HG03354 (cell line): ENCODE results near the gene PRKCZ.

ENCODE experiments used
- ATAC-seq: cut with Tn5 transposase; IDR thresholded peaks from one replicate; pipeline ENCODE4 v1.9.1; 2021; ENCODE audit warnings: mild to moderate bottlenecking; ENCODE audit not compliant: unreplicated experiment, poor library complexity, severe bottlenecking

The PRKCZ gene

DNA sequence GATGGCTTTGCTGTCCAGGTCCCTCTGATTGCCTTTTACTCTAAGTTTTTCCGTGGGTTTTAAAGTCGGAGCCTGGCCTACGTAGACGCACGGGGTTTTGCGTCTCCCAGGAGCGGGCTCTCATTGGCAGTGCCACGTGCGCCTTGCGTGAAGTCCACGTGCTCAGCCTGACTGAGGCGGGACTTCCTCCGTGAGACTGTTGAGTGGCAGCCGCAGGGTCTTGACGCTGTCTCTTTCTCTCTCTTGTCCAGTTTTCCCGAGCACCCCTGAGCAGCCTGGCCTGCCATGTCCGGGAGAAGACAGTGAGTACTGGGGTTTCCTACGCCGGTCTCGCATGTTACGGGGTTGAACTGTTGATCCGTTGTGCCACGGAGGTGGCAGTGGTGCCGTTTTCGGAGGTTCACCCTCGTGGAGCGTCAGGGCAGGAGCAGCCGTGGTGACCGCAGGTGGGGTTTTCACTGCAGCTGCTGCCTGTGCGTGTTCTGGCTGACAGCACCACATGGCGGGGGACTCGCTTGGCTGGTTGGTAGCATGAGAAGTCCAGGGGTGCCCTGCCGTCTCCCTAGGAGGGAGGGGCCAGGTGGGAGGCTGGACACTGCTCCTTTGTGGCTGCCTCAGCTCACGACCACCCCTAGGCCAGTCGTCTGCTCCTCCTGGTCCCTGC, 9.2 kb downstream of the PRKCZ start:
- ATAC-seq = no peak

DNA sequence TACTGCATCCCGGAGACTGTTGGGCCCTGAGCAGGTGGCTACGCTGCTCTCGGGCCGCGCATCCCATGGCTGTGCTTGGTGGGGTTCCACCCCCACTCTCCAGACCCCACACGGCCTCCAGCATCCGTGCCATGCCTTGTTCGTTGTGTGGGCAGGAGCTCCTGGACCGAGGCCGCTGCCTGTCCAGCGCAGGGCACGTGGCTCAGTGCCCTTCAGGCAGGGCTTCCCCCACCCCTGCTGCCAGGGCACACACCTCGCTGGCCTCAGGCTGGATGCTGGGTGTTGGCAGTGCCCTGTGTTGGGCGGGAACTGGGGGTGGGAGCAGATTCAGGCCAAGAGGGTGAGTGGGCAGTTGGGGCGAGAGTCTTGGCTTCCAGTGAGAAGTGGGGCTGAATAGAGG, 9.9 kb downstream of the PRKCZ start:
- ATAC-seq = no peak

DNA sequence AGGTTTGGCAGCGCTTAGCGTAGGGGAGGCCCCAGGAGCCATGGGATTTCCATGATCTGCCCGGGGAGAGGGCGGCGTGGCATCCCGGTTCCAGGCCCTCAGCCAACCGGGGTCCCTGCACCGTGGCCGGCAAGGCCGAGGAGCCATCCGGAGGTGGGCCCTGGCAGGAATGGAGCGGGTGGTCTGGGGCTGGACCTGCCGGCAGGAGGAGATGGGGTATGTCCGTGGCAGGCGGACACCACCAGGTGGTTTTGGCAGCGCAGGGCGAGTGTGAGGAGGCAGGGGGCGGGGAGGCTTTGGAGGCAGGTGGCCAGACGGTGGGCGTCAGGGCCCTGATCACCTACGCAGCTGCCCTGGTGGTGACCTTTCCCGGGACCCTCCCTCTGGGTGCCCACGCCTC, 10.3 kb downstream of the PRKCZ start:
- no peak for ATAC-seq

DNA sequence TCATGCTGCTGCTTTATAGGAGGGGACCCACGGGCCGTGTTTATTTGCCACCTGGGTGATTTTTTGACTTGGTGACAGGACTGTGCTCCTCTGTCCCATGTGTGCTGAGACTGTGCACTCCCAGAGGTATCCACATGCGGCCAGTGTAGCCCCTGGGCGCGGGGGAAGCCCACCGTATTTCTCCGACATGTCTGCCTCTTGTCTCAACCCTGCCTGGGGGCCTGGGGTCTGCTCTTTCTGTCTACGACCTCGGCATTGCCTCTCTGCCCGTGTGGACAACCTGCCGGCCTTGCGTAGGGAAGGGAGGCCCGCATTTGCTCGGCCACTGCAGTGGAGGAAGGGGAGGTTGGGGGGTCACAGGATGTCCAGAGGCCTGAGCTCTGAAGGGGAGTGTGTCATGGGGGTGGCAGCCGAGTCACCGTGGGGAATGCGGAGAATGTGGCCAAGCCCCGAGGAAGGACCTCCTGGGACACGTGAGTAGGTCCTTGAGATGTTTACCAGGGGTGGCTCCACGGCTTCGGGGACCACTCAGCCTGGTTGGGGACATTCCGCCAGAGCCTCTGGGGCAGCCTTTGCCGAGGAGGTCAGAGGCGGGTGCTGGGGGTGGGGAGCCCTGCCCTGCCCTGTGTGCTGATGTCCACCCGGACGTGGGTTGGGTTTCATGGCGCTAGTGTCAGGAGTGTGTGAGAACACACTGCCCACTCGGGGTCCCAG, 11.0 kb downstream of the PRKCZ start:
- ATAC-seq = no peak

DNA sequence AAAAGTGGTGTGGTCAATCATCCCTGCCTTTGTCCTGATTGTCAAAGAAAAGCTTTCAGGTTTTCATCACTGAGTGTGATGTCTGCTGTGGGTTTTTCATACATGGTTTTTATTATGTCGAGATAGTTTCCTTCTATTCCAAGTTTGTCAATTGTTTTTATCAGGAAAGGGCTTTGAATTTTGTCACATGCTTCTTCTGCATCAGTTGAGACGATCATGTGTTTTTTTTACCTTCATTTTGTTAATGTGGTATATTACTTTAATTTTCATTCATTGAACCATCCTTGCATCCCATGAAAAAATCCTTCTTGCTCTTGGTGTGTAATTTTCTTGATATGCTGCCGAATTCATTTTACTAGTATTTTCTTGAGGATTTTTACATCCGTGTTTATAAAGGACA, 15.5 kb downstream of the PRKCZ start:
- ATAC-seq = no peak

DNA sequence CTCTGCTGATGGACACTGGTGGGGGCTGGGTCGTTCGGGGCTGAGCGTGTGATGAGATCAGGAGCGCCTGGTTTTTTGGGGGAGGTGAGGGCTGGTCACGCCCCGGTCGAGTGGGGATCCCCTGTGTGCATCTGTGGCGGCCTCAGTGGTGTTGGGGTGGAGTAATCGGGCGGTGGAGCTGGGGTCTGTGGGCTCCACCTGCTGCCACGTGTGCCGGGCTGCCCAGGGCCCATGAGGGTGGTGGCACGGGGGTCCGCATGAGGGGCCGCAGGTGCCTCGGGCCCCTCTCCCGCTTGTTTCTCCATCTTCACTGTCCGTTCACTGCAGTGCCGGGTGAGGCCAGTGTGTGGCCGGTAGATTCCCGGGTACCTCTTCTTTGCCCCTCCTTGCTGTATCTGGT, 17.2 kb downstream of the PRKCZ start:
- ATAC-seq = no peak

DNA sequence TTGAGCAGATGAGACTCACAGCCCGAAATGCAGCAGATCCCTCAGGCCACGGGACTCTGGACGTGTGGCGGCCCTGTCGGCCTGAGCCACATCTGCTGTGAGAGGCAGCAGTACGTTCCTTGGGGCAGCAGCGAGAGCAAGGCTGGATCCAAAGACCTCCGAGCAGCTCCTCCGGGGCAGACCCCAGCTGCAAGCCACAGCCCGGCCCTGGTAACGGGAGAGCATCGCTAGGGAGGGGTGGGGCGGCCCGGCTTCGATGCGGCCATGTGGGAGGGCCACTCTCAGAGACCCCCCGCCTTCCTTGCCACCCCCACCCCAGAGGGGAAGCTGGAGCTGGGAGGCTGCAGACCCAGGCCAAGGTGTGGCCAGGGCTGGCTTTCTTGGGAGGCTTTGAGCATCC, 17.8 kb downstream of the PRKCZ start:
- ATAC-seq = no peak

DNA sequence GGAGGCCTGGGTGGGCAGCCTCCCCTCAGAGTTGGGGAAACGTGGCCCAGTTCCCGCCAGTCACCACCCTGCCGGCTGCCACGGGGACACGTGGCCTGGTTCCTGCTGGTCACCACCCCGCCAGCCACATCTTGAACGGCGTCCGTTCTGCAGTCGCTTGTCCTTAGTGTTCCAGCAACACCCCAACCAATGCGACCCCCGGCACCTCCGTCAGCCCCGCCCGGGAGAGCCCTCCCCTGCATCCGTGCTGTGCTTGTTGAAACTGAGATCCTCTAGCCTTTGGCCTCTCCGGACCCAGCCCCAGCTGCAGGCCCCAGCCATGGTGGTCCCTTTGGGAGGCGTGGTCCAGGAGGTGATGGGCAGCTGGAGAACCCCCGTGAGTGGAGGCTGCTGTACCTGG, 18.7 kb downstream of the PRKCZ start:
- no peak for ATAC-seq

DNA sequence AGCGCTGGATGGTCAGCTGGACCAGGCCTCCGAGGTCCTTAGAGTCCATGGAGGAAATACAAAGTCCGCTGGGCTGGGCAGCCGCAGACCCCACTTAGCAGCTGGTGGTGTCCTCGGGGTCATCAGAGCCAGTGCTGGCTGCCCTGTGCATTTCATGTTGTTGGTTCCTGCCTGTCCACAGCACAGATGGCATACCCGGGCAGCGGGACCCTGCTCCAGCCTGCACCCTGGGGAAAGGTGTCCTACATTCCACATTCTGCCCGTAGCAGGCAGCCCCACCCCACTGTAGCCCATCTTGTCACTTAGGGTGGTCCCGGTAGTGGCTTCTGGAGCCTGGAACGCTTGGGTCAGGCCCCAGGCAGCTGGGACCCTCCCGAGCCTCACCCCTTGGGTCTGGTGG, 19.8 kb downstream of the PRKCZ start:
- no peak for ATAC-seq

DNA sequence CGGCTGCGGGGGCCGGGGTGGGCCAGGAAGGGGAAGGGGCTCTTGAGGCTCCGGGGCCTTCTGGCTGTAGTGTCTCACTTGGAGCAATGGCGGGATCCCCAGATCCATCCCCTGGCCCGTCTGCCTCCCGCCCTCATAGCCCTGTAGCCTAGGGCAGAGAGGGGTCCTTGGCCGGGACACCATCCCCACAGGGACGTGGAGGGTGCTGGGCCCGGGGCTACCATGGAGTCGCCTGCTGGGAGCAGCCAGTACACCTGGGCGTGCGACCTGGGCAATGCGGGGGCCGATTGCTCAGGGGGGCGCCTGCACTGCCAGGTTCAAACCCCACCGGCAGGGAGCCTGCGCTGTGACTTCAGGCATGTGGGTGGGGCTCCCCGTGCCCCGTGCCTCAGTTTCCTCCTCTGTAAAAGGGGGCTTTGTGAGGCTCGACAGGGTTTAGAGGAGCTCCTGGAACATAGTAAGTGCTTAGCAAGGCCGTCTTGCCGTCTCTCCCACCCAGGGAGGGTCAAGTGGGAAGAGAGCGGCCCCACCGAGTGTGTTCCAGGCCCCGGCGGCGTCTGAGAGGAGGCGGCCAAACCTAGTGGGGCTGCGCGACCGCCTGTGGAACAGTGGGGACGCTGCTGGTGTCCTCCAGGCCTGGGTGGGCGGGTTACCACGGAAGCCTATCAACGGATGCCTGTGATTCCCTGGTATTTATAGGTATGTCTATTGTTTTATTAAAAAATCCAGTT, 20.8 kb downstream of the PRKCZ start:
- no peak for ATAC-seq

DNA sequence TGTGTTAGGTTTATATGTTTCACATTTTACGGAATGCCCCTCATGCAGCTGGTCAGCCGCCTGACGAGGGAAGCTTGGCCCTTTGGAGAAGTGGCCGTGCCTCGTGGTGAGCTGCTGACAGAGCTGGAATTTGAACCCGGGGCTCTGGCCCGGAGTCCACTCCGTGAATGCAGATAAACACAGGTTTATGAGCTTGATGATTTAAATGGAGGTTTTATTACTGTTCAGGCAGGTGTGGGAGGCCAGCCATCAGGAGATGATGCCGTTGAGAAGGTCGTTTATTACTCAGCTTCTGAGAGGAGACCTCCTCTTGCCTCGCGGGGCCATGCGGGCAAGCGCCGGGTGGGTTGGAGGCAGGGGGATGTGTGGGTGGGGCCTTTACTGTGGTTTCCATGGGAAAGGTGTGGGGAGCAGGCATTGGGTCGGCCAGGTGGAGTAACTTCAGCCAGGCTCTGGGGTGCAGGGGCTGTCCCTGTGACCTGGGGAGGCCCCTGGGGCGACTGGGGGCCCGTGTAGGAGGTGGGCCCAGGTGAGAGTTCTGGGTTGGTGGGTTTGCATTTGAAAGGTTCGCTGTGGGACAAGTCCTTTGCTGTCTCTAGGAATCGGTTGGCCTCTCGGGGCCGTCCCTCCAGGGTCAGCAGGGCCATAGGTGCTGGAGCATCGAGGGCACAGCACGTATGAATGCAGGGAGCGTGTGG, 22.0 kb downstream of the PRKCZ start:
- ATAC-seq = no peak

DNA sequence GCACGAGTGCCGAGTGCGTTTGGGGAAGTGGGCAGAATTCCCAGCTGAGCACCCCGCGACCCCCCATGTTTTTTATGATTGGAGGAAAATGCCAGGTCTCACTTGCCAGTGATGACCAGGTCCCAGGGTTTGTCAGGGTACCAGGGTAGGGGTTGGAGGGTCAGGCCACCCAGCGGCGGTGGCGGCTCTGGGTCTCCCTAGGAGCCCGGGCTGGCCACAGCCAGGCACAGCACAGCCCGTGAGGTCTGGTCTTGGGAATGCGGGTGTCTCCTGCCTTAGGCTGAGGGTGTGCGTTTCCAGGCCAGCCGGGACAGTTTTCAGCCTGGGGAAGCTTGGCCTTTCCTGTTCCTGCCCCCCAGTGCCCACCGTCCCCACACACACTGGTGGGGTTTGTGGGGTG, 22.7 kb downstream of the PRKCZ start:
- ATAC-seq = no peak

DNA sequence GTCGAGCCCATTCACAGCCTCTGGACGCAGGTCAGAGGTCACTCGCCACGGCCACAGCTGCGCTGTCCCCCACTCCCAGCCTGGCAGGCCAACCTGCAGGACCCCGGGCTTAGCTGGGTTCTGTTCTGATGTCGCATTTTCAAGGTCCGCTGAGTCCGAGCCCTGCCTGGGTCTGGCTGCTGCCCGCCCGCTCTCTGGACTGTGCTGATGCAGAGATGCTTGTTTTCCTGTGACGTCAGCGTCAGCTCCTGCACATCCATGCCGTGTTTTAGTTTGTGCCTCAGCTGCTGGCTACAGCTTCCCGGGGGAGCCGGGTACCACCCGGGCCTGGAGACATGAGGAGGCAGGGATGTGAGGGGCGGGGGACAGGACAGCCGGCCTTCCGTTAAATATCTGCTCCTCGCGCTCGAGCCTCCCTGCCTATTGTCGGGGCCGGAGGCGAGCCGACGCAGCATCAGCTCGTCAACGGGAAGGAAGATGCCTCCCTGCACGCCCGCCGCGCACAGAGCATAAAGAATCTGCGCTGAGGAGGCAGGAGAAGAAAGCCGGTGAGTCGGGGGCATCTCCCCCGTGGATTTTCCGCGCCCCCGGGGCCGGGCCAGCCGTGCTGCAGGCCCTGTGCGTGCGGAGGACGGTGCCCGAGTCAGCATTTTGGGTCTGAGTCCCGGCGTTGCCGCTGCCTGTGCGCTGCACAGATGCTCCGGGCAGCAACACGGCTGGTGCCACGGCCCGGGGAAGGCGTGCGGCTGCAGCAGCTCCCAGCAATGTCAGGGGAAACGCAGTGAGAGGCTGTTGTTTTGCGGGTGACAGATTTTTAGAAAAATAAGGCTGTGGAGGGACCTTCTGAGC, 23.4 kb downstream of the PRKCZ start:
- no peak for ATAC-seq

DNA sequence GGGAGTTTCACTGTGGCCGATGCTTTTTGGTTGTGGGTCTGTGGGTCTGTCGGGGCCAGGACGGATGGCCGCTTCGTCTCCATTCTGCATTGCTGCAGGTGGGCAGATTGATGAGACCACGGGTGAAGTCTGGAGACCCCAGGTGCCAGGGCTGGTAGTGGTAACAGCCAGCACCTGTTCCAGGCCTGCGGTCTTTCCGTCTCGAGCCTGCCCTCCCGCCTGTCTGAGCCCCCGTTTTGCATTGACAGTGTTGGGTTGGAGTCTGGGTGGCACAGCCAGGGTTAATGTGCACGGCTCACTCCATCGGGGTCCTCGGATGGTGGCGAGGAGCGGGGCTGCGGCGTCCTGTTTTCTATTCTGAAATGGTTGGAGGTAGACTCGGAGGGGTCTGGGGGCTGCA, 24.2 kb downstream of the PRKCZ start:
- ATAC-seq = no peak

DNA sequence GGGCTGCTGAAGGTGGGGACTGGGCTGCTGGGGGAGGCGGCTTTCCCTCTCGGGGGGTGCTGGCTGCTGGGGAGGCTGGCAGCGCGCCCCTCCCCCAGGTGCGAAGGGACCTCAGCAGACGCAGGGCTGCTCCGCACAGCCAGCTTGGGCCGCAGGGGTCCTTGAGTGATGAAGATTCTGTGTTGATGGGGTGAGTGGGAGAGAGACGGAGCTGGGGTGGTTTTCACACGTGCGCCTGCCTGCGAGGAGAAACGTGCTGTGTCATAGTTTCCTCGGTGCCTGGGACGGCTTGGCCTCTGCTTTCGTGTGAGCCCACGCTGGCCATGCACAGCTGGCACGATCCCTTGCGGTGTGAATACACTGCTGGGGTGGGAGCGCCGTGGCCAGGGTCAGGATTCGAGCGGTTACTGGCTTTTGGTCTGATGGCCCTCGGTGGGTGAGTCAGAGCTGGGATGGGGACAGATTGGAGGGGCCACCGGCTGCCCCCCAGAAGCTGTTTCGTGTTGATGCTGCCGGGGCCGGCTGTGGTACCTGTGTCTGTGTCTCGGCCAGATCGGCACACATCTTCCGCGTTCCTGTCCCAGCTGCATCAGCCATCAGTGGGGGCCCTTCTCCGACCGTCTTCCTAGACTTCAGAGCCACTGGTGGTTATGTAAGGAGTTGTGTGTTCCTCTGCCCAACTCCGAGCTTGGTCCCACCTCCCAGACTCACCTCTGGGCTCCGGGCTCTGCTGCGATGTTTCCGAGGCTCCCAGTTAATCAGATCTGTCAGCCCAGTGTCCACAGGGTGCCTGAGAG, 24.9 kb downstream of the PRKCZ start:
- no peak for ATAC-seq

DNA sequence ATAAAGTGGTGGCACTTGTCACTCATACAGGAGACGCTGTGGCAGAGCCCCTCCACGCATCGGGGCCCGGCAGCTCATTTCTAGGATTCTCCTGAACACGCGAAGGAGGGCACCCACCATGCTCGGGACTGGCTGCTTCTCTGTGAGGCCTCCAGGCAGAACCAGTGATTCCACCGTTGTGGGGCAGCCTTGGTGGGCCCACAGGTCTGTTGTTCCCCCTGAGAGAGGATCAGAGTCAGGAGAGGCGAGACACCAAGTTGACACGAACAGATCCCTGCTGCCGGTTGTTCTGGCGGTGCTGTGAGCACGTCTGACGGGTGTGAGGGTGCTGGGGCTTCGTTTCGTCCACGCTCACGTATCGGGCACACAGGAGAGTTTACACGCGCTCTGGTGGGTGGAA, 26.6 kb downstream of the PRKCZ start:
- ATAC-seq = no peak

DNA sequence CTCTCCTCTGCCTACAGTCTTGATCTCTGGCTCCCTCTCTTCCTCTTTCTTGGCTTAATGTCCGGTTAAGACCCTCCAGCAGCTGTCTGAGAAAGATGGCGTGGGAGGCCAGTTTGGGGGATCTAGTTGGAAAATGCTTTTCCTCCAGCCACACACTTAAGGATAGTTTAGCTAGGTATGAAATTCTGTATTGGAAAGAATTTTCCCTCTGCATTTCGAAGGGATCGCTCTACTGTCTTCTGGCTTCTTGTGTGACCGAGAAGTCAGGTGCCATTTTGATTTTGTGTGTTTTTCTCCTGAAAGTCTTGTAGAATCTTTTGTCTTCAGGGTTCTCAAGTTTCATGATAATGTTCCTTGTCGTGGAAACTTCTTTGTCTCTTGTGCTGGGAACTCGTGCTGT, 28.0 kb downstream of the PRKCZ start:
- no peak for ATAC-seq

DNA sequence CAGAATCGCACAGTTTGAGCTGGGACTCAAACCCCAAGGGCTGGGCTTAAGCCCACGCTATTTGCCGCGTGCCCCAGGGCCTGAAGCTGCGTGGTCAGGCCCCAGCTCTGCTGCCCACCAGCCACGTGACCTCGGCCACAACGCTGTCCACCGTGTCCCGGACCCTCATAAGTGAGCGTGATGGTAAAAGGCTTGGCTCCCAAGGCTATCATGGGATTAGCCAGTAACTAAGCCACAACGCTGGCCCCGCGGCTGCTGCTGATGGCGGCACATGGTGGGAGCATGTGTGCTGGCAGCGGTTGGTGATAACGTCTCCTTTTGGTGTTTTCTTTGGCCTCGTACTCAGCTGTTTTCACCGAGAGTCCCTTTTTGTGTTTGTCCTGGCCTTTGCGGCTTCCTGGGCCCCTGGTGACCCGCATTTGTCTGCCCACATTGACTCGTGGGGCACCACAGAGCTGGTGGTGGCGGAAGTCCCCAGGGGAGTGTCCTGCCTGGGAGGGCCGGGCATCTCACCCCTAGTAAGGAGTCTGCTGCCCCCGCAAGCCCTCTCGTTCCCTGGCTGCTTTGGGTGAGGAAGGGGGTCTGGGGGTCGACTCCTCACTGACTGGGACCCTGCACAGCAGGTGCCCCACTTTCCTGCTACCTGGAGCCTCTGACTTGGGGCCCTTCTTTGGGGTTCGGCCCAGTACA, 29.3 kb downstream of the PRKCZ start:
- ATAC-seq = no peak
